ENCODE measurements around the gene ATP9B. TPM values are rescaled to one million over a fixed set of nuclear protein-coding genes. Genes with fewer than 3 reads are reported as not detected.

The ATP9B gene
- total RNA-seq, 1 experiment from 2014 or later, result 20.9 TPM

DNA sequence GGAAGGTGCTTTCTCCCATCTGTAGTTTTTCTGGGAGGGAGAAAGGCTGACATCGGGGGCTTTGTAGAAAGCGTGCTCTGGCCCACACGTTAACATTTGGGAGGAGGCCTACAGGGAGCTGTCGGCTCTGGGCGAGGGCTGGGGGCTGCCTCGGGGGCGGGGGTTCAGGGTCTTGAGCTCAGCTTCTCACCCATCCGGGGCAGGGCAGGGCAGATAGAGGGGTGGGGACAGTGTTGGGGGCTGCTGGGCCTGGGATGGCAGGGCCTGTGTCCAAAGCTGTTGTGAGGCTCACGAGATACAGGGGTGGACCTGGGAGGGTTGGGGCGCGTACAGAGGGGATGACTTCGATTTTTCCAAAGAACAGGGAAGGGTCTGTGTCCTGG lies 353.6 kb downstream of the ATP9B start:
- Histone ChIP-seq H2AFZ (ENCODE audit: low read length) (no peak overlapping the region), H3K4me2 (ENCODE audit: insufficient read depth, insufficient read length, low read length) (no peak overlapping the region), H3K79me1 (ENCODE audit: insufficient read depth, low read depth, low read length, poor library complexity, severe bottlenecking) (no peaks in the 10 kb centered on the region), H3K9ac (ENCODE audit: extremely low read depth, insufficient read length, low read length) (no peak overlapping the region), H3K56ac (ENCODE audit: insufficient read length, low read depth, low read length) (no peak overlapping the region), H4K8ac (replicated peaks; ENCODE audit: insufficient read length, low read depth, low read length) (no peak overlapping the region), H3K23ac (ENCODE audit: insufficient read length, low read depth, low read length) (no peak overlapping the region), H3K14ac (ENCODE audit: insufficient read depth, low read length) (no peak overlapping the region), H2BK20ac (ENCODE audit: low read depth, low read length, poor library complexity, severe bottlenecking) (no peak overlapping the region), H4K91ac (ENCODE audit: insufficient read length, low read depth, low read length) (no peak overlapping the region), H3K23me2 (ENCODE audit: insufficient read length, low read depth, low read length, poor library complexity, severe bottlenecking) (no peaks in the 10 kb centered on the region), H3K4me1 (ENCODE audit: insufficient read depth, low read length) (no peaks in the 10 kb centered on the region), H3T11ph (ENCODE audit: low read length) (no peak overlapping the region), H3K79me2 (ENCODE audit: insufficient read depth, low read length) (no peaks in the 10 kb centered on the region), H2BK120ac (ENCODE audit: low read depth, low read length, poor library complexity, severe bottlenecking) (no peak overlapping the region), H4K20me1 (ENCODE audit: control insufficient read depth, insufficient read depth, insufficient read length) (no peaks in the 10 kb centered on the region), H3K18ac (ENCODE audit: insufficient read length, low read depth, low read length) (no peak overlapping the region), H3K9me3 (ENCODE audit: control insufficient read depth, low read depth, low read length) (no peaks in the 10 kb centered on the region), H2BK5ac (ENCODE audit: insufficient read length, low read length) (no peak overlapping the region), H4K5ac (ENCODE audit: insufficient read length, low read depth, low read length) (no peak overlapping the region), H3K4ac (ENCODE audit: low read depth, low read length) (no peak overlapping the region), H3K27ac (ENCODE audit: insufficient read length, low read depth, low read length) (no peak overlapping the region), H2BK15ac (ENCODE audit: low read depth, low read length) (no peak overlapping the region), H3K27me3 (ENCODE audit: insufficient read depth, low read length) (no peaks in the 10 kb centered on the region), H2AK5ac (ENCODE audit: insufficient read length, low read length) (no peak overlapping the region), H2BK12ac (ENCODE audit: insufficient read length, low read depth, low read length) (no peak overlapping the region)
- Mint-ChIP-seq H3K27me3 (ENCODE audit: low read depth) (peaks cover 2% of the 10 kb centered on the region; the same call in 1 of the 2 replicates), H3K36me3 (ENCODE audit: insufficient read depth in 1 of 3, low read depth in 3 of 3) (peaks cover 3 to 10% (median 10%) of the 10 kb centered on the region in 3 experiments; a peak in 5 of 7 replicates), H3K4me1 (peaks cover 4 to 23% of the 10 kb centered on the region in 2 experiments), H3K9me3 (no peaks in the 10 kb centered on the region; a peak in 2 of 5 replicates), H3K4me3 (no peak overlapping the region), H3K27ac (no peak overlapping the region)
- DNase-seq, result no peak
- TF ChIP-seq, protein P1, sequence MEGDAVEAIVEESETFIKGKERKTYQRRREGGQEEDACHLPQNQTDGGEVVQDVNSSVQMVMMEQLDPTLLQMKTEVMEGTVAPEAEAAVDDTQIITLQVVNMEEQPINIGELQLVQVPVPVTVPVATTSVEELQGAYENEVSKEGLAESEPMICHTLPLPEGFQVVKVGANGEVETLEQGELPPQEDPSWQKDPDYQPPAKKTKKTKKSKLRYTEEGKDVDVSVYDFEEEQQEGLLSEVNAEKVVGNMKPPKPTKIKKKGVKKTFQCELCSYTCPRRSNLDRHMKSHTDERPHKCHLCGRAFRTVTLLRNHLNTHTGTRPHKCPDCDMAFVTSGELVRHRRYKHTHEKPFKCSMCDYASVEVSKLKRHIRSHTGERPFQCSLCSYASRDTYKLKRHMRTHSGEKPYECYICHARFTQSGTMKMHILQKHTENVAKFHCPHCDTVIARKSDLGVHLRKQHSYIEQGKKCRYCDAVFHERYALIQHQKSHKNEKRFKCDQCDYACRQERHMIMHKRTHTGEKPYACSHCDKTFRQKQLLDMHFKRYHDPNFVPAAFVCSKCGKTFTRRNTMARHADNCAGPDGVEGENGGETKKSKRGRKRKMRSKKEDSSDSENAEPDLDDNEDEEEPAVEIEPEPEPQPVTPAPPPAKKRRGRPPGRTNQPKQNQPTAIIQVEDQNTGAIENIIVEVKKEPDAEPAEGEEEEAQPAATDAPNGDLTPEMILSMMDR (conservative IDR thresholded peaks at IDR 0.05), result no peak
- no CpG with 5 or more reads among the region's 12 CpGs for WGBS (ENCODE audit: extremely low coverage, insufficient read length, low lambda C conversion rate)
